SK-N-SH (cell line): Measurements from ENCODE around the gene FSIP2. TPM values are rescaled to one million over a fixed set of nuclear protein-coding genes. Genes with fewer than 3 reads are reported as not detected.

Experiments used
- CTCF ChIA-PET: fragments of 300-600, 350-600 bp; formaldehyde crosslinking; extraction: SDS; loops from one replicate; lab custom pipeline; 2021; lab: Yijun Ruan, JAX
- POLR2A ChIA-PET: fragments of 350-600 bp; sonication (Branson Sonifier 250); formaldehyde crosslinking; extraction: SDS; loops from one replicate; lab custom pipeline; 2020; ENCODE audit warnings: antibody characterized with exemption, inconsistent platforms; lab: Yijun Ruan, JAX
- DNase-seq: peaks from one replicate; pipeline ENCODE4 v3.0.0; 2012
- H2AFZ ChIP-seq: fragments of 200-600 bp; sonication (generic); 2 replicates; pipeline ENCODE4 v1.8.1; 2016; ENCODE audit warnings: antibody characterized with exemption, mild to moderate bottlenecking, low read depth
- H3F3A ChIP-seq: fragments of 200-600 bp; sonication (generic); replicated peaks from 2 replicates; pipeline ENCODE3; 2016; ENCODE audit warnings: antibody characterized with exemption, mild to moderate bottlenecking; ENCODE audit not compliant: insufficient read depth
- H3K27ac ChIP-seq, 2 experiments: fragments of 200-500 bp in 1 of 2; fragments of 200-600 bp in 1 of 2; sonication (Bioruptor generic) in 1 of 2; sonication (generic), shearing (Covaris generic) in 1 of 2; 2 replicates each; pipeline versions ENCODE4 v1.5.1 to v1.6.1; 2014 to 2016; ENCODE audit warnings: low read depth in 2 of 2, inconsistent platforms in 1 of 2, low read length in 1 of 2, mild to moderate bottlenecking in 1 of 2, mixed read lengths in 1 of 2
- H3K27me3 ChIP-seq: fragments of 200-600 bp; sonication (generic), shearing (Covaris generic); 2 replicates; pipeline ENCODE4 v1.6.1; 2016; ENCODE audit warnings: mixed run types; ENCODE audit not compliant: insufficient read depth
- H3K36me3 ChIP-seq, 2 experiments: fragments of 200-500 bp in 1 of 2; fragments of 200-600 bp in 1 of 2; sonication (Bioruptor generic) in 1 of 2; sonication (generic) in 1 of 2; replicated peaks in 1 of 2; 2 replicates each; pipeline versions ENCODE3 to v1.5.1; 2014 to 2016; ENCODE audit warnings: low read length in 1 of 2, mild to moderate bottlenecking in 1 of 2; ENCODE audit not compliant: insufficient read depth in 2 of 2, control insufficient read depth in 1 of 2
- H3K4me1 ChIP-seq, 2 experiments: fragments of 200-500 bp in 1 of 2; fragments of 200-600 bp in 1 of 2; sonication (Bioruptor generic) in 1 of 2; sonication (generic), shearing (Covaris generic) in 1 of 2; 2 replicates each; pipeline versions ENCODE4 v1.5.1 to v1.6.1; 2014 to 2016; ENCODE audit warnings: low read depth in 1 of 2, low read length in 1 of 2, mixed run types in 1 of 2; ENCODE audit not compliant: insufficient read depth in 2 of 2, control insufficient read depth in 1 of 2
- H3K4me2 ChIP-seq: fragments of 200-600 bp; sonication (generic), shearing (Covaris generic); 2 replicates; pipeline ENCODE4 v1.6.1; 2017; ENCODE audit warnings: mixed run types
- H3K4me3 ChIP-seq, 2 experiments: fragments of 200-500 bp in 1 of 2; fragments of 200-600 bp in 1 of 2; sonication (Bioruptor generic) in 1 of 2; sonication (generic), shearing (Covaris generic) in 1 of 2; 2 replicates each; pipeline versions ENCODE4 v1.5.1 to v1.8.1; 2014 to 2016; ENCODE audit warnings: low read depth in 2 of 2, inconsistent platforms in 1 of 2, low read length in 1 of 2, mild to moderate bottlenecking in 1 of 2, mixed read lengths in 1 of 2, moderate library complexity in 1 of 2
- H3K79me2 ChIP-seq: fragments of 200-600 bp; sonication (generic); 2 replicates; pipeline ENCODE4 v1.8.1; 2017; ENCODE audit warnings: mild to moderate bottlenecking; ENCODE audit not compliant: insufficient read depth
- H3K9ac ChIP-seq: fragments of 200-600 bp; sonication (generic); 2 replicates; pipeline ENCODE4 v1.6.1; 2017; ENCODE audit warnings: mixed run types
- H3K9me2 ChIP-seq: fragments of 200-600 bp; sonication (generic); 2 replicates; pipeline ENCODE4 v1.6.1; 2017; ENCODE audit warnings: mixed run types
- H3K9me3 ChIP-seq: fragments of 200-600 bp; sonication (generic); 2 replicates; pipeline ENCODE4 v1.6.1; 2017; ENCODE audit warnings: mixed run types, mild to moderate bottlenecking, moderate library complexity
- H4K20me1 ChIP-seq: fragments of 200-600 bp; sonication (generic); 2 replicates; pipeline ENCODE4 v1.6.1; 2017; ENCODE audit warnings: mild to moderate bottlenecking, mixed run types; ENCODE audit not compliant: insufficient read depth
- EP300 ChIP-seq, 2 experiments: IDR thresholded peaks; 2 replicates each; pipeline versions ENCODE4 v1.4.0 to v1.6.1; 2012; ENCODE audit warnings: borderline replicate concordance in 1 of 2, low read depth in 1 of 2, low read length in 1 of 2
- EZH2phosphoT487 ChIP-seq: fragments of 200-600 bp; sonication (generic); IDR thresholded peaks from 2 replicates; pipeline ENCODE4 v1.6.1; 2017; ENCODE audit warnings: low read depth, mixed run types, mild to moderate bottlenecking, antibody characterized with exemption, moderate library complexity, borderline replicate concordance
- FOXJ3 ChIP-seq: sonication (generic); formaldehyde crosslinking; IDR thresholded peaks from 2 replicates; pipeline ENCODE4 v1.5.1; 2020; ENCODE audit warnings: mild to moderate bottlenecking, missing genetic modification reagents
- FOXM1 ChIP-seq: IDR thresholded peaks from 2 replicates; pipeline ENCODE4 v1.4.0; 2012; ENCODE audit warnings: low read depth, mild to moderate bottlenecking
- GABPA ChIP-seq: IDR thresholded peaks from 2 replicates; pipeline ENCODE4 v1.4.0; 2012; ENCODE audit warnings: low read depth, mild to moderate bottlenecking
- JUND ChIP-seq: IDR thresholded peaks from 2 replicates; pipeline ENCODE4 v1.4.0; 2012
- MXI1 ChIP-seq: IDR thresholded peaks from 2 replicates; pipeline ENCODE4 v1.6.1; 2012; ENCODE audit warnings: mild to moderate bottlenecking, low read depth, low read length, improper control_type of control experiment
- NFIC ChIP-seq: IDR thresholded peaks from 2 replicates; pipeline ENCODE4 v1.4.0; 2012; ENCODE audit warnings: borderline replicate concordance
- NRF1 ChIP-seq: IDR thresholded peaks from 2 replicates; pipeline ENCODE4 v1.6.1; 2012; ENCODE audit warnings: low read depth, mild to moderate bottlenecking, low read length
- RFX5 ChIP-seq: IDR thresholded peaks from 2 replicates; pipeline ENCODE4 v1.6.1; 2012; ENCODE audit warnings: mild to moderate bottlenecking, improper control_type of control experiment, low read length
- RXRA ChIP-seq: IDR thresholded peaks from 2 replicates; pipeline ENCODE4 v1.4.0; 2012; ENCODE audit warnings: low read depth, mild to moderate bottlenecking, borderline replicate concordance
- TAF1 ChIP-seq: IDR thresholded peaks from 2 replicates; pipeline ENCODE4 v1.6.1; 2012; ENCODE audit warnings: low read depth, mild to moderate bottlenecking, low read length, moderate library complexity, borderline replicate concordance
- TCF12 ChIP-seq: IDR thresholded peaks from 2 replicates; pipeline ENCODE4 v1.4.0; 2012
- USF1 ChIP-seq: IDR thresholded peaks from 2 replicates; pipeline ENCODE4 v1.4.0; 2012; ENCODE audit warnings: low read depth, borderline replicate concordance
- WGBS: methylation state at CpG from one replicate; pipeline ENCODE4 v1.1.6; 2017; ENCODE audit warnings: low lambda C conversion rate; 5-methylcytosine and 5-hydroxymethylcytosine counted together
- polyA plus RNA-seq, 3 experiments: library from polyadenylated mRNA; depleted of rRNA; stranded (reverse); fragments of >200 nt; gene quantifications; 2 replicates each; pipeline ENCODE4 v1.2.3, GENCODE V29; 2012
- TF ChIP-seq, protein P1 (sequence below): fragments of 150-350 bp; IDR thresholded peaks from 2 replicates; pipeline ENCODE4 v1.6.1; 2016; ENCODE audit warnings: mild to moderate bottlenecking, low read depth, low read length
- TF ChIP-seq, protein P2 (sequence below): IDR thresholded peaks from 2 replicates; pipeline ENCODE4 v1.4.0; 2012; ENCODE audit warnings: low read depth
- TF ChIP-seq, protein P3 (sequence below): IDR thresholded peaks from 2 replicates; pipeline ENCODE4 v1.4.0; 2012; ENCODE audit warnings: low read depth, borderline replicate concordance
- TF ChIP-seq, protein P4 (sequence below): IDR thresholded peaks from 2 replicates; pipeline ENCODE4 v1.6.1; 2012; ENCODE audit warnings: mild to moderate bottlenecking, low read depth, low read length, moderate library complexity

FSIP2 gene
- polyA plus RNA-seq, 1 of the 3 experiments (the other 2 are of a cell fraction) = not detected

- no peak for DNase-seq
- no peaks in the 10 kb centered on the region for H3K9me3 ChIP-seq
- no peak for TF ChIP-seq JUND
- no peak for TF ChIP-seq EZH2phosphoT487
- no peak for TF ChIP-seq TCF12
- no peak for TF ChIP-seq RXRA
- no peak for TF ChIP-seq FOXM1
- no peak for TF ChIP-seq MXI1
- TF ChIP-seq, protein P1, sequence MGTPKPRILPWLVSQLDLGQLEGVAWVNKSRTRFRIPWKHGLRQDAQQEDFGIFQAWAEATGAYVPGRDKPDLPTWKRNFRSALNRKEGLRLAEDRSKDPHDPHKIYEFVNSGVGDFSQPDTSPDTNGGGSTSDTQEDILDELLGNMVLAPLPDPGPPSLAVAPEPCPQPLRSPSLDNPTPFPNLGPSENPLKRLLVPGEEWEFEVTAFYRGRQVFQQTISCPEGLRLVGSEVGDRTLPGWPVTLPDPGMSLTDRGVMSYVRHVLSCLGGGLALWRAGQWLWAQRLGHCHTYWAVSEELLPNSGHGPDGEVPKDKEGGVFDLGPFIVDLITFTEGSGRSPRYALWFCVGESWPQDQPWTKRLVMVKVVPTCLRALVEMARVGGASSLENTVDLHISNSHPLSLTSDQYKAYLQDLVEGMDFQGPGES = no peak
- no peaks in the 10 kb centered on the region for H3K4me1 ChIP-seq
- POLR2A ChIA-PET = no interaction called here
- no peak overlapping the region for H3K27ac ChIP-seq
- H3K36me3 ChIP-seq = no peaks in the 10 kb centered on the region
- no peaks in the 10 kb centered on the region for H3K27me3 ChIP-seq
- no peaks in the 10 kb centered on the region for H4K20me1 ChIP-seq
- CTCF ChIA-PET = no interaction called here
- no peak overlapping the region for H3K4me3 ChIP-seq
- no peaks in the 10 kb centered on the region for H3K9me2 ChIP-seq
- WGBS = 45% methylated on average over 3 of the region's 3 CpGs
- H3K9ac ChIP-seq = no peak overlapping the region
- no peak overlapping the region for H2AFZ ChIP-seq
- no peak overlapping the region for H3K4me2 ChIP-seq
- H3F3A ChIP-seq = no peaks in the 10 kb centered on the region
- no peaks in the 10 kb centered on the region for H3K79me2 ChIP-seq
Measured at GRCh38 chr2:185828326-185828725, 89.7 kb downstream of the FSIP2 start.

DNA sequence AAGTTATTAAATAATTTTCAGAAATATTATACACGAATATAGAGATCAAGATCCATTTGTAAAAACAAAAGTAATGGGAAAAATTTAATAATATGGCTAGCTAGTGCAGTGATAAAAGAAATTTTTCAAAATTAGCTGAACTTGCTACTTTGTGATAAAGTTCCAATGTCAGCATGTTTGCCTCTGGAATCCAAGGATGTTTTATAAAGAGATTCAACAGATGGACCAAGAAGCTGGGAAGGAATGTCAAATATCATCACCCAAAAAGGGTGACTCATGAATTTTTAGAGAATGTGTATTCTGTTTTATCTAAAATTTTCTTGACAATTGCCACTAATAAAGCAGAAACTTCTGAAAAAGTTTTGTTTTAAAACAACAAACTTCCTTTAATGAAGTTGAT lies 95.3 kb downstream of the FSIP2 start:
- POLR2A ChIA-PET = no interaction called here
- H3K36me3 ChIP-seq = no peaks in the 10 kb centered on the region

More for the DNA sequence above, 95.3 kb downstream of the FSIP2 start:
- H2AFZ ChIP-seq = no peak overlapping the region
- H4K20me1 ChIP-seq = no peaks in the 10 kb centered on the region
- no peaks in the 10 kb centered on the region for H3K27me3 ChIP-seq
- no peak for DNase-seq
- 27% methylated on average over 1 of the region's 1 CpG for WGBS
- H3K9me3 ChIP-seq = no peaks in the 10 kb centered on the region; the same call in 1 of the 2 replicates
- H3K79me2 ChIP-seq = no peaks in the 10 kb centered on the region
- H3K4me2 ChIP-seq = no peak overlapping the region
- no peaks in the 10 kb centered on the region for H3K4me1 ChIP-seq
- TF ChIP-seq FOXJ3 (CRISPR knock-in tag) (no peak), NRF1 (no peak), EP300 (IDR thresholded peaks at IDR 0.05; ENCODE audit: borderline replicate concordance in 1 of 2, low read depth in 1 of 2, low read length in 1 of 2) (no peak), GABPA (no peak), RFX5 (no peak), FOXM1 (no peak), TAF1 (no peak), USF1 (no peak), TCF12 (no peak), NFIC (no peak)
- TF ChIP-seq, protein P2, sequence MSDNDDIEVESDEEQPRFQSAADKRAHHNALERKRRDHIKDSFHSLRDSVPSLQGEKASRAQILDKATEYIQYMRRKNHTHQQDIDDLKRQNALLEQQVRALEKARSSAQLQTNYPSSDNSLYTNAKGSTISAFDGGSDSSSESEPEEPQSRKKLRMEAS = no peak
- TF ChIP-seq, protein P3, sequence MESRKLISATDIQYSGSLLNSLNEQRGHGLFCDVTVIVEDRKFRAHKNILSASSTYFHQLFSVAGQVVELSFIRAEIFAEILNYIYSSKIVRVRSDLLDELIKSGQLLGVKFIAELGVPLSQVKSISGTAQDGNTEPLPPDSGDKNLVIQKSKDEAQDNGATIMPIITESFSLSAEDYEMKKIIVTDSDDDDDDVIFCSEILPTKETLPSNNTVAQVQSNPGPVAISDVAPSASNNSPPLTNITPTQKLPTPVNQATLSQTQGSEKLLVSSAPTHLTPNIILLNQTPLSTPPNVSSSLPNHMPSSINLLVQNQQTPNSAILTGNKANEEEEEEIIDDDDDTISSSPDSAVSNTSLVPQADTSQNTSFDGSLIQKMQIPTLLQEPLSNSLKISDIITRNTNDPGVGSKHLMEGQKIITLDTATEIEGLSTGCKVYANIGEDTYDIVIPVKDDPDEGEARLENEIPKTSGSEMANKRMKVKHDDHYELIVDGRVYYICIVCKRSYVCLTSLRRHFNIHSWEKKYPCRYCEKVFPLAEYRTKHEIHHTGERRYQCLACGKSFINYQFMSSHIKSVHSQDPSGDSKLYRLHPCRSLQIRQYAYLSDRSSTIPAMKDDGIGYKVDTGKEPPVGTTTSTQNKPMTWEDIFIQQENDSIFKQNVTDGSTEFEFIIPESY = no peak
- TF ChIP-seq, protein P1 = no peak
- TF ChIP-seq, protein P4, sequence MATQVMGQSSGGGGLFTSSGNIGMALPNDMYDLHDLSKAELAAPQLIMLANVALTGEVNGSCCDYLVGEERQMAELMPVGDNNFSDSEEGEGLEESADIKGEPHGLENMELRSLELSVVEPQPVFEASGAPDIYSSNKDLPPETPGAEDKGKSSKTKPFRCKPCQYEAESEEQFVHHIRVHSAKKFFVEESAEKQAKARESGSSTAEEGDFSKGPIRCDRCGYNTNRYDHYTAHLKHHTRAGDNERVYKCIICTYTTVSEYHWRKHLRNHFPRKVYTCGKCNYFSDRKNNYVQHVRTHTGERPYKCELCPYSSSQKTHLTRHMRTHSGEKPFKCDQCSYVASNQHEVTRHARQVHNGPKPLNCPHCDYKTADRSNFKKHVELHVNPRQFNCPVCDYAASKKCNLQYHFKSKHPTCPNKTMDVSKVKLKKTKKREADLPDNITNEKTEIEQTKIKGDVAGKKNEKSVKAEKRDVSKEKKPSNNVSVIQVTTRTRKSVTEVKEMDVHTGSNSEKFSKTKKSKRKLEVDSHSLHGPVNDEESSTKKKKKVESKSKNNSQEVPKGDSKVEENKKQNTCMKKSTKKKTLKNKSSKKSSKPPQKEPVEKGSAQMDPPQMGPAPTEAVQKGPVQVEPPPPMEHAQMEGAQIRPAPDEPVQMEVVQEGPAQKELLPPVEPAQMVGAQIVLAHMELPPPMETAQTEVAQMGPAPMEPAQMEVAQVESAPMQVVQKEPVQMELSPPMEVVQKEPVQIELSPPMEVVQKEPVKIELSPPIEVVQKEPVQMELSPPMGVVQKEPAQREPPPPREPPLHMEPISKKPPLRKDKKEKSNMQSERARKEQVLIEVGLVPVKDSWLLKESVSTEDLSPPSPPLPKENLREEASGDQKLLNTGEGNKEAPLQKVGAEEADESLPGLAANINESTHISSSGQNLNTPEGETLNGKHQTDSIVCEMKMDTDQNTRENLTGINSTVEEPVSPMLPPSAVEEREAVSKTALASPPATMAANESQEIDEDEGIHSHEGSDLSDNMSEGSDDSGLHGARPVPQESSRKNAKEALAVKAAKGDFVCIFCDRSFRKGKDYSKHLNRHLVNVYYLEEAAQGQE = no peak
- TF ChIP-seq, all 33 proteins: peak for 0
- Histone ChIP-seq H3K27ac (no peak overlapping the region), H3K9ac (no peak overlapping the region), H3F3A (no peaks in the 10 kb centered on the region), H3K9me2 (no peaks in the 10 kb centered on the region), H3K4me3 (no peak overlapping the region)
- CTCF ChIA-PET = no interaction called here
